GM18498 (cell line): ENCODE results near the gene ZCWPW1.
"Not testable (repeated sequence)": the region's sequence is repeated elsewhere in the genome, so short reads cannot be mapped to it uniquely, and the experiment has no call there.

Experiments used
- ATAC-seq: cut with Tn5 transposase; IDR thresholded peaks from one replicate; pipeline ENCODE4 v1.9.1; 2021; ENCODE audit warnings: mild to moderate bottlenecking, moderate library complexity; ENCODE audit not compliant: unreplicated experiment

ZCWPW1 gene

DNA sequence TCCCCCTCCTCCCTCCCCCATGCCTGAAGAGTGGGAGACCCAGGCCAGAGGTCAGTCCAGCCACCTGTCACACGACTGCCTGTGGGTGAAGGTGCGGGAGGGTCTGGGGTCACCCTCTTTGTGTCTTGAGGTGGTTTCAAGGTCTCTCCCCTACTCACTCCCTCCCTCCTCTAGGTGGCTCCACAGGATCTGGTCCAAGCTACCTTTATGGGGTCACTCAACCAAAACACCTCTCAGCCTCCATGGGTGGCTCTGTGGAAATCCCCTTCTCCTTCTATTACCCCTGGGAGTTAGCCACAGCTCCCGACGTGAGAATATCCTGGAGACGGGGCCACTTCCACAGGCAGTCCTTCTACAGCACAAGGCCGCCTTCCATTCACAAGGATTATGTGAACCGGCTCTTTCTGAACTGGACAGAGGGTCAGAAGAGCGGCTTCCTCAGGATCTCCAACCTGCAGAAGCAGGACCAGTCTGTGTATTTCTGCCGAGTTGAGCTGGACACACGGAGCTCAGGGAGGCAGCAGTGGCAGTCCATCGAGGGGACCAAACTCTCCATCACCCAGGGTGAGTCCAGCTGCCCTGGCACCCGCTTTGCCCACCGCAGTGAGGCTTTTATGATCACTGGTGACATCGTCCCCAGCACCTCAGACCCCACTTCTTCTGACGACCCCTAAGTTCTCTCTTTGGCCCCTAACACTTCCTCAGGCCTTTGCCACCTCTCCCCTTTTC lies 54.5 kb downstream of the ZCWPW1 start:
- not testable (repeated sequence) for ATAC-seq

DNA sequence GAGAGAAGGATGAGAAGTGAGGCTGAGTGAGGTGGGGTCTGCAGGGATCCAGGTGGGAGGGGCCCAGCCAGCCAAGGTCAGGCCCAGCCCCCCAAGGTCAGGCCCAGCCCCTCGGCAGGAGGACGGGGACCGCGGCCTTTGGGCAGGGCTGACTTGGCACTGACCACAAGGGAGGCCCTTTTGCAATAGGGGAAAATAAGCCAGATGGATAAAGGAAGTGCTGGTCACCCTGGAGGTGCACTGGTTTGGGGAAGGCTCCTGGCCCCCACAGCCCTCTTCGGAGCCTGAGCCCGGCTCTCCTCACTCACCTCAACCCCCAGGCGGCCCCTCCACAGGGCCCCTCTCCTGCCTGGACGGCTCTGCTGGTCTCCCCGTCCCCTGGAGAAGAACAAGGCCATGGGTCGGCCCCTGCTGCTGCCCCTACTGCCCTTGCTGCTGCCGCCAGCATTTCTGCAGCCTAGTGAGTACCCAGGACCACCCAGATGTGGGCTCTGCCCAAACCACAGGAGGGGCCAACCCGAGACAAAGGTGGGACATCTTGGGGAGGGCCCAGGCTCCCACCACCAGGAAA lies 55.2 kb downstream of the ZCWPW1 start, which contains the start of gene PILRA:
PILRA (plus strand) TSS at position 227 of the 571 bp plus-strand sequence; CDS start at position 397, 170 bp downstream.
- no peak for ATAC-seq

GRCh38 chr7:100372694-100373093 lies 55.8 kb downstream of the ZCWPW1 start:
- no peak for ATAC-seq

DNA sequence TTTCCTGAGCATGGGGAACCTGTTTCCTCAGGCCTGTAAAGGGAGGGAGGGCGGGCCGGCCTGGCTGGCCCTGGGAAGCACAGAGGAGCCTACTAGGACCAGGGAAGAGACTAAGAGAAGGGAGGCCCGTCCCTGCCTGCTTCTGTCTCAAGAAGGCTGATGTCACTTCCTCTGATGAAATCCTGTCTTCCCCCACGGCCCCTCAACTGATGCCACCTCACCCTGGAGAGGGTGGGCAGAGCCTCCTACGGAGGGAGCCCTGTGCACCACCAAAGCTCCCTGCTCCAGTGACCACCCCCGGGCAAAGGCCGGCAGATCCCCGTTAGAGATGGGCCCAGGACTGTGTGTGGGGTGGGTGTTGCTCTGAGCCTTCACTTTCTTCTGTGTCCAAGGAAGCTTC lies 56.2 kb downstream of the ZCWPW1 start:
- ATAC-seq: no peak

DNA sequence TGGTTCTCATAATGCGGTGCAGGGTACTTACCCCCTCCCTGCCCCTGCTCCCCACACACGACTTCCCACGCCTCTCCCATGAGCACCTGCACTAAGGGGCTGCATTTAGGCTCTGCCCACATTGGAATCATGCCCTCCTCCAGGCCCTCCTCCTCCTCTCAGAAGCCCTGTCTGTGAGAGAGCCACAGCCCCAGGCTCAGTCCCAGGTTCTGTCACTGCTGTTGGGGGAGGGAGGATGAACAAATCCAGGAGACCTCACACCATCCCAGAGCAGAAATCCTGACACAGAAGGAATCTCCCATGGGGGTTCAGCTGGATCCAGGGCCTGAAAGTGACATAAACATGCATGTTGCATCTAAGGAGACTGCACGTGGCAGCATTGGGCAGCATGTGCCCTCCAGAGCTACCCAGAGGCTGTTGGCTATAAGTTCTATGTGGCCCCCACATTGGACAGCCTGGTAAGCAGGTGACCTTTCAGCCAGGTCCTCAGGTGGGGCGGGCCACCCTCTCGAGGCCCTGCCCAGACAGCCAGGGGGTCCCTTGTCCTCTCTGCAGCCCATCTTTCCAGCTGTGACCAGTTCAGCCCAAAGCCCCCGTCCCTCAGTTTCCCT lies 56.8 kb downstream of the ZCWPW1 start:
- no peak for ATAC-seq

DNA sequence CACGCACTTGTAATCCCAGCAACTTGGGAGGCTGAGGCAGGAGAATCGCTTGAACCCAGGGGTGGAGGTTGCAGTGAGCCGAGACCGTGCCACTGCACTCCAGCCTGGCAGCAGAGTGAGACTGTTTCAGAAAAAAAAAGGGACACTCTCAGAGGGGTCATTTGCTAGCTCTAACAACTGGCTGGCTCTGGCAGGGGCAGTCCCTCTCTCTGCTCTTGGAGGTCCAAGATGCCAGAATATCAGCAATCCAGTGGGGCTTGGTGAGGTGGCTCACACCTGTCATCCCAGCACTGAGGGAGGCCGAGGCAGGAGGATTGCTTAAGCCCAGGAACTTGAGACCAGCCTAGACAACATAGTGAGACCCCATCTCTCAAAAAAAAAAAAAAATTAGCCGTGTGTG lies 57.8 kb downstream of the ZCWPW1 start:
- no peak for ATAC-seq

DNA sequence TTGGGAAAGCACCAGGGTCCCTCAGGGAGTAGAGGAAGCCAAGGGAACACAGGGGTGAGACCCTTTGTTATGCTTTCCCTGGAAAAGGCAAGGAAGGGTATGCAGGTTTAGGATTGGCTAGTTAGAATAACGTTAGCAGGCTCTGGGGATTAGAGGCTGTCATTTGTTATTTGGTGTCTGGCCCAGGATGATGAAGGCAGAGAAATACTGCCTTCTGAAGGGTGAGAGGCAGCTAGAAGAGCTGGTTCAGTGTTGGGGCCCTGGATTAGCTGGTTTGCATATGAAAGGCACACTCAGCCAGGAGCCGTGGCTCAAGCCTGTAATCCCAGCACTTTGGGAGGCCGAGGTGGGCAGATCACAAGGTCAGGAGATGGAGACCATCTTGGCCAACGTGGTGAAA lies 58.2 kb downstream of the ZCWPW1 start:
- ATAC-seq: no peak

DNA sequence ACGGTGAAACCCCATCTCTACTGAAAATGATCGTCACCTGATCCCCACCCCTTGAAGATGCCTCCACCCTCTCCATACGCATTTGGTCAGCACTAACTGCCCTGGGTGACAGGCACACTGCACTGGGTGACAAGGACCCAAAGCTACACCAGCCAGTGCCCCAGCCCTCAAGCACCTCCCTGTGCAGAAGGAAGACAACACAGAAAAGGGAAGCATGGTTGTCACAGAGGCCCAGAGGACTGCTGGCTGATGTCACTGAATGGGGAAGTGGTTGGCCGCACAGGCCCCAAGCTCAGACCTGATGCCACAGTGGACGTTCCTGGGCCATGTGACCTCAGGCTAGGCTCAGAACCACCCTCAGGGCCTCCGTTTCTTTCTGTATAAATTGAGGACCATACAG lies 59.4 kb downstream of the ZCWPW1 start:
- ATAC-seq: peak; percentile 56

DNA sequence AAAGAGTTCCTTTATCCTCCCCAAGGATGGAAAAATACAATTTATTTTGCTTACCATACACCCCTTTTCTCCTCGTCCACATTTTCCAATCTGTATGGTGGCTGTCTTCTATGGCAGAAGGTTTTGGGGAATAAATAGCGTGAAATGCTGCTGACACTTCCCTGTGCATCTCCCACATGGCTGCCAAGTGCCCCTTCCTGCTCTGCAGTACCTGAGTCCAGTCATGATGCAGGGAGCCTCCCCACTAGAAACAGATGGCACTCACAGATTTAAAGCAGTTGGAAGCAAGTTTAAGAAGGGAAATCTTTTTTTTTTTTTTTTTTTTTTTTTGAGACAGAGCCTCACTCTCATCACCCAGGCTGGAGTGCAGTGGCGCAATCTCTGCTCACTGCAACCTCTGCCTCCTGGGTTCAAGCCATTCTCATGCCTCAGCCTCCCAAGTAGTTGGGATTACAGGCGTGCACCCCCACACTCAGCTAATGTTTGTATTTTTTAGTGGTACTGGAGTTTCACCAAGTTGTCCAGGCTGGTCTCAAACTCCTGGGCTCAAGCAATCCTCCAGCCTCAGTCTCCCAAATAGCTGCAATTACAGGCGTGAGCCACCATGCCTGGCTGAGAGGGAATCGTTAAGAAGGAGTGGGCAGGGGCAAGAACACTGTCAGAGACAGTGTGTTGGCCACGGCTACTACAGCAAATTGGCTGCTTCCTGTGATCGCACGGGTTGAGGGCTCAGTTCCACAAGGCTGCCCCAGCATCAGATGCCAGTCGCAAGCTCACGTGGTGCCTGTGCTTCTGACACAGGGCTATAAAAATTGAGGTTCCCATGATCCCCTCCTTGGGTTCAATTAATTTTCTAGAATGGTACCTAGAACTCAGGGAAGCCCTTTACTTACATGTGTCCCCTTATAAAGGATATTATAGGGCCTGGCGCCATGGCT lies 60.6 kb downstream of the ZCWPW1 start:
- ATAC-seq: no peak

- ATAC-seq: no peak
These were observed 61.3 kb downstream of the ZCWPW1 start for GRCh38 chr7:100367251-100367620.

- ATAC-seq: peak; percentile 25
These were observed 61.9 kb downstream of the ZCWPW1 start for GRCh38 chr7:100366411-100367250.

DNA sequence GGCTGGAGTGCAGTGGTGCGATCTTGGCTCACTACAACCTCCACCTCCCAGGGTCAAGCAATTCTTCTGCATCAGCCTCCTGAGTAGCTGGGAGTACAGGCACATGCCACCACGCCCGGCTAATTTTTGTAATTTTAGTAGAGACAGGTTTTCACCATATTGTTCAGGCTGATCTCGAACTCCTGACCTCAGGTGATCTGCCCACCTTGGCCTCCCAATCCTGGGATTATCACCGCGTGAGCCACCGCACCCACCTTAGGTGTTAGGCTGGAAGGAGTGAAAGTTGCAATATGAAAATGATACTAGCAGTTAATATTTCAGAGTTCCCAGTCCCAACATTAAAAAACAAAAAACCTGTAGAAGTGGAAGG lies 62.5 kb downstream of the ZCWPW1 start:
- peak; percentile 5 for ATAC-seq

GRCh38 chr7:100364480-100364879 lies 64.0 kb downstream of the ZCWPW1 start:
- no peak for ATAC-seq

DNA sequence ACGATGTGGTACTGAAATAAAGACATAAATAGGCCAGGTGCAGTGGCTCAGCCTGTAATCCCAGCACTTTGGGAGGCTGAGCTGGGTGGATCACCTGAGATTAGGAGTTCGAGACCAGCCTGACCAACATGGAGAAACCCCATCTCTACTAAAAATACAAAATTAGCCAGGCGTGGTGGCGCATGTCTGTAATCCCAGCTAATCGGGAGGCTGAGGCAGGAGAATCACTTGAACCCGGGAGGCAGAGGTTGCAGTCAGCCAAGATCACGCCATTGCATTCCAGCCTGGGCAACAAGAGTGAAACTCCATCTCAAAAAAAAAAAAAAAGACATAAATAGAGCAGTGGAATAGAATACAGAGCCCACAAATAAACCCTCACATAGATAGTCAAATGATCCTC lies 64.7 kb downstream of the ZCWPW1 start:
- not testable (repeated sequence) for ATAC-seq

- ATAC-seq: no peak
These were observed 65.4 kb downstream of the ZCWPW1 start for GRCh38 chr7:100363098-100363497.

- ATAC-seq: no peak
These were observed 68.2 kb downstream of the ZCWPW1 start for GRCh38 chr7:100360135-100360854.

DNA sequence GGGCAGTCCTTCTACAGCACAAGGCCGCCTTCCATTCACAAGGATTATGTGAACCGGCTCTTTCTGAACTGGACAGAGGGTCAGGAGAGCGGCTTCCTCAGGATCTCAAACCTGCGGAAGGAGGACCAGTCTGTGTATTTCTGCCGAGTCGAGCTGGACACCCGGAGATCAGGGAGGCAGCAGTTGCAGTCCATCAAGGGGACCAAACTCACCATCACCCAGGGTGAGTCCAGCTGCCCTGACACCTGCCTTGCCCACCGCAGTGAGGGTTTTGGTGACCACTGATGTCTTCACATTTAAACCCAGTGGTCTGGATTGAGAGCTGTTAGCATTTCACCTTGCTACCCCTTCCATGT lies 69.7 kb downstream of the ZCWPW1 start:
- ATAC-seq: no peak

DNA sequence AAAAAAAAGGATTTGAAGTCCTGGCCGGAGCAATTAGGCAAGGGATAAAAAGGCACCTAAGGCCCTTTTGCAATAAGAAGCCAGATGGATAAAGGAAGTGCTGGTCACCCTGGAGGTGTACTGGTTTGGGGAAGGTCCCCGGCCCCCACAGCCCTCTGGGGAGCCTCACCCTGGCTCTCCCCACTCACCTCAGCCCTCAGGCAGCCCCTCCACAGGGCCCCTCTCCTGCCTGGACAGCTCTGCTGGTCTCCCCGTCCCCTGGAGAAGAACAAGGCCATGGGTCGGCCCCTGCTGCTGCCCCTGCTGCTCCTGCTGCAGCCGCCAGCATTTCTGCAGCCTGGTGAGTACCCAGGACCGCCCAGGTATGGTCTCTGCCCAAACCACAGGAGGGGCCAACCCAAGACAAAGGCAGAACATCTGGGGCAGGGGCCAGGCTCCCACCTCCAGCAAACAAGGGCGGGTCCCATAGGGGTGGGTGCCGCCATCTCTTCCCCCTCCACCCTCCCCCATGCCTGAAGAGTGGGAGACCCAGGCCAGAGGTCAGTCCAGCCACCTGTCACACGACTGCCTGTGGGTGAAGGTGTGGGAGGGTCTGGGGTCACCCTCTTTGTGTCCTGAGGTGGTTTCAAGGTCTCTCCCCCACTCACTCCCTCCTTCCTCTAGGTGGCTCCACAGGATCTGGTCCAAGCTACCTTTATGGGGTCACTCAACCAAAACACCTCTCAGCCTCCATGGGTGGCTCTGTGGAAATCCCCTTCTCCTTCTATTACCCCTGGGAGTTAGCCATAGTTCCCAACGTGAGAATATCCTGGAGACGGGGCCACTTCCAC lies 70.3 kb downstream of the ZCWPW1 start, which contains the start of gene PILRB:
PILRB (plus strand) TSS at position 91 of the 830 bp plus-strand sequence; CDS start at position 277, 186 bp downstream.
- ATAC-seq: no peak

- ATAC-seq: no peak
These were observed 71.4 kb downstream of the ZCWPW1 start for GRCh38 chr7:100357131-100357561.
